OCI-LY1 (cell line): Measurements from ENCODE around the gene PHKG2.

Experiments
- CTCF ChIP-seq: fragments of 200-600 bp; sonication (generic), shearing (Covaris generic); IDR thresholded peaks from 2 replicates; pipeline ENCODE4 v1.5.1; 2017; ENCODE audit warnings: mild to moderate bottlenecking, antibody characterized with exemption, low read length, moderate library complexity, mixed read lengths
- EZH2 ChIP-seq: fragments of 200-600 bp; sonication (generic), shearing (Covaris generic); IDR thresholded peaks from 2 replicates; pipeline ENCODE4 v1.8.0; 2017; ENCODE audit warnings: borderline replicate concordance, mixed run types, mild to moderate bottlenecking, antibody characterized with exemption, low read length, moderate library complexity, mixed read lengths

DNA sequence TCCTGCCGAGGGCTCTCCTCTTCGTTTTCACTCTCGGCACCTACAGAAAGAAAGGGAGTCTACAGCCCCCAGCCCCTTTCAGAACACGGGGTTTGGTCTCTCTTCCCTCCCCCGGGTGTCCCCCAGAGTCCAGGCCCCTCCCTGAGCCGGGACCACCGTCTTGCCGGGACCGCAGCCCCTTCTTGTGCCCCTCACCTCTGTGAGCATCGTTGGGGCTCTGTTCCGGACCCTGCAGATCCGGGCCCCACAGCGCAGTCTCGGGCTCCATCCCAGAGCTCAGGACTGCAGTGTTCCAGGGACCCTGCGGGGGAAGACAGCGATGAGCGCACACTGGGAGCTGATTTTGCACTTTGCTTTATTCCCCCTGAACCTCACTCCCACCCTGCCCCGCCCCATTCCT lies 36.0 kb downstream of the PHKG2 start:
- TF ChIP-seq CTCF (no peak), EZH2 (no peak)
